ENCODE data around the gene PLCL2.
"Not testable (repeated sequence)": the region's sequence is repeated elsewhere in the genome, so short reads cannot be mapped to it uniquely, and the experiment has no call there.

Gene PLCL2

GRCh38 chr3:16937326-16937845, 52.6 kb downstream of the PLCL2 start:
- Mint-ChIP-seq H3K36me3 (peaks cover 2% of the 10 kb centered on the region), H3K4me3 (peak overlapping the region; percentile 66), H3K27me3 (no peaks in the 10 kb centered on the region), H3K4me1 (ENCODE audit: low read depth) (peaks cover 98% of the 10 kb centered on the region), H3K9me3 (ENCODE audit: low read depth) (no peaks in the 10 kb centered on the region), H3K27ac (peak overlapping the region; percentile 67)

- Mint-ChIP-seq H3K9me3 (ENCODE audit: low read depth) (no peaks in the 10 kb centered on the region), H3K4me3 (no peak overlapping the region), H3K27me3 (no peaks in the 10 kb centered on the region), H3K4me1 (ENCODE audit: low read depth) (peaks cover 89% of the 10 kb centered on the region), H3K27ac (peak overlapping the region; percentile 56), H3K36me3 (peaks cover 2% of the 10 kb centered on the region)
Observed at GRCh38 chr3:16940769-16941700, 56.3 kb downstream of the PLCL2 start.

GRCh38 chr3:16942955-16943354, 58.2 kb downstream of the PLCL2 start:
- H3K36me3 Mint-ChIP-seq = peaks cover 2% of the 10 kb centered on the region
- H3K4me3 Mint-ChIP-seq = no peak overlapping the region
- H3K27me3 Mint-ChIP-seq = no peaks in the 10 kb centered on the region
- peak overlapping the region; percentile 6 for H3K27ac Mint-ChIP-seq
- no peaks in the 10 kb centered on the region for H3K9me3 Mint-ChIP-seq (ENCODE audit: low read depth)
- H3K4me1 Mint-ChIP-seq (ENCODE audit: low read depth) = peaks cover 77% of the 10 kb centered on the region

DNA sequence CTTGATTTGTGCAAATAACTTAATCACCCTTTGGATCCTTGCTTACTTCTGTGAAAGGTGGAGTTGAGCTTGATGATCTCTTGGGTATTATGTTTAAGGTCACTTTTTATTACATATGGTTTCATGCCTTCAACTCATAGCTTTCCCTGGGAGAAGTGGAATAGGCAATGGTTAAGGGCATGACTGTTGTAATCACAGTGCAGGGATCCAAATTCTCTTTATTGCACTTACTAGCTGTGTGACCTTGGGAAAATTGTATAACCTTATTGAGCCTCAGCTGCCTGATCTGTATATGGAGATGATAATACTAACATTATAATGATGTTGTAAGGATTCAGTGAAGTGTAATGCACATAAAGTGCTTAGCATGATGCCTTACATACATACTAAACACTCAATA, 59.1 kb downstream of the PLCL2 start:
- H3K9me3 Mint-ChIP-seq (ENCODE audit: low read depth) = no peaks in the 10 kb centered on the region
- H3K4me3 Mint-ChIP-seq = no peak overlapping the region
- H3K27me3 Mint-ChIP-seq = no peaks in the 10 kb centered on the region
- peaks cover 77% of the 10 kb centered on the region for H3K4me1 Mint-ChIP-seq (ENCODE audit: low read depth)
- H3K36me3 Mint-ChIP-seq = peaks cover 2% of the 10 kb centered on the region
- H3K27ac Mint-ChIP-seq = no peak overlapping the region

DNA sequence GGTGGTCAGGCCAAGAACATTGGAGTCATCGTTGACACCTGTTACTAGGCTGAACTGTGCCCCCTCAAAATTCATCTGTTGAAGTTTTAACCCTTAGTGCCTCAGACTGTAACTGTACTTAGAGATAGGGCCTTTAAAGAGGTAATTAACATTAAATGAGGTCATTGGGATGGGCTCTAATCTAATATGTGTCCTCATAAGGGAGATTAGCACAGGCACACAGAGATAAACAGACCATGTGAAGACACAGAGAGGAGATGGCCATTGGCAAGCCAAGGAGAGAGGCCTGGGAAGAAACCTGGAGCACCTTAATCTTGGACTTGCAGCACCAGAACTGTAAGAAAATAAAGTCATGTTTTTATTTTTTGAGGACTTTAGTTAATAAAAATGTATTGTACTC, 59.6 kb downstream of the PLCL2 start:
- Mint-ChIP-seq H3K27me3 (no peaks in the 10 kb centered on the region), H3K36me3 (peaks cover 2% of the 10 kb centered on the region), H3K27ac (peak overlapping the region; percentile 36), H3K4me3 (no peak overlapping the region), H3K4me1 (ENCODE audit: low read depth) (peaks cover 77% of the 10 kb centered on the region), H3K9me3 (ENCODE audit: low read depth) (no peaks in the 10 kb centered on the region)

DNA sequence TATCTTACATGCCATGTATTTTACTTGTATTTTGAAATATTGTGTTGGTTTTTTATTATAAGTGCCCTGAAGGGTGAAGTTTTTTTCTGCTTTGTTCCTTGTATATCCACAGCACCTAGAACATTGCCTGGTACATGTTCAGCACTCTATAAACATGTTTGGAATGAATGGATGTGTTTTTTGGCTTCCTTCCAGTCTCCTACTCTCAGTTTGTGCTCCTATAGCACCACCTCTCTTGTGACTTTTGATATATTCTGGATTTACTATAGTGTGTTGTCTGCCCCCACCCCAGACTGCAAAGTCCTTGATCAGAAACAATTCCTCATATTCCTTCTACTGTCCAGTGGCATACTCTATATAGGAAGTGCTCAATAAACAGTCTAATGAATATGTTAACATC, 60.6 kb downstream of the PLCL2 start:
- Mint-ChIP-seq H3K36me3 (peaks cover 2% of the 10 kb centered on the region), H3K27ac (no peak overlapping the region), H3K27me3 (no peaks in the 10 kb centered on the region), H3K4me3 (no peak overlapping the region), H3K4me1 (ENCODE audit: low read depth) (peaks cover 77% of the 10 kb centered on the region), H3K9me3 (ENCODE audit: low read depth) (no peaks in the 10 kb centered on the region)

- Mint-ChIP-seq H3K27ac (no peak overlapping the region), H3K9me3 (ENCODE audit: low read depth) (no peaks in the 10 kb centered on the region), H3K27me3 (no peaks in the 10 kb centered on the region), H3K36me3 (no peaks in the 10 kb centered on the region), H3K4me3 (no peak overlapping the region), H3K4me1 (ENCODE audit: low read depth) (peaks cover 54% of the 10 kb centered on the region)
Observed at GRCh38 chr3:16950282-16950681, 65.5 kb downstream of the PLCL2 start.

- H3K27ac Mint-ChIP-seq = peak overlapping the region; percentile 0
- no peaks in the 10 kb centered on the region for H3K27me3 Mint-ChIP-seq
- H3K4me3 Mint-ChIP-seq = no peak overlapping the region
- no peaks in the 10 kb centered on the region for H3K9me3 Mint-ChIP-seq (ENCODE audit: low read depth)
- no peaks in the 10 kb centered on the region for H3K36me3 Mint-ChIP-seq
- peaks cover 50% of the 10 kb centered on the region for H3K4me1 Mint-ChIP-seq (ENCODE audit: low read depth)
Observed at GRCh38 chr3:16950845-16951244, 66.1 kb downstream of the PLCL2 start.

GRCh38 chr3:16957852-16958251, 73.1 kb downstream of the PLCL2 start:
- H3K4me3 Mint-ChIP-seq; H3K27me3 Mint-ChIP-seq; H3K27ac Mint-ChIP-seq; H3K9me3 Mint-ChIP-seq (ENCODE audit: low read depth): not testable (repeated sequence)
- Mint-ChIP-seq H3K4me1 (ENCODE audit: low read depth) (peaks cover 45% of the 10 kb centered on the region), H3K36me3 (peaks cover 15% of the 10 kb centered on the region)

GRCh38 chr3:16960125-16960524, 75.4 kb downstream of the PLCL2 start:
- Mint-ChIP-seq H3K4me3 (no peak overlapping the region), H3K9me3 (ENCODE audit: low read depth) (peaks cover 5% of the 10 kb centered on the region), H3K27ac (no peak overlapping the region), H3K36me3 (peaks cover 15% of the 10 kb centered on the region), H3K27me3 (no peaks in the 10 kb centered on the region), H3K4me1 (ENCODE audit: low read depth) (peaks cover 48% of the 10 kb centered on the region)

DNA sequence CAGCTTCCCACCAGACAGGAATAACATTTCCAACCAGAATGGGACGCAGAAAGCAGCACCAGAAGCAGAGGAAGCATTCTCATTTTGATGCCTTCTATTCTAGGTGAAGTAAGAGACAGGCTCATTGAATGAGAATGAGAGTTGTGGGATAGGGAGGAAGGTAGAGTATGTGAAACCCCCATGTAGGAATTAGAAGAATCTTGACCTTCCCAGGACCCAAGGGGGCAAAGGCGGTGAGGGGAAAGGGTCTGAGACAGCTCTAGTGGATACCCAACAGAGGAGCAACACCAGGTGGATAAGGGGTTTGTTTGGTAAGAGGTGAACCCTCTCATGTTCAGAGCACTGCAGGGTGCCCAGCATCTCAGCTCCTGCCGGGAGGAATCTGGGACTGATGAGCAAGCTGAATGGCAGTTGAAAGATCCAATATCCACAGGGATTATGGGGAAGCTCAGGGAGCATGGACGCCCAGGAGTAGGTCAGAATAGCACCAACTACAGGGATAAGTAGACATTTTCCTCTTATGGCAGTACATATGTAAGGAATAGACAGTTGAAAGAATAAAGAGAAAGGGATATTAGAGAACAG, 77.0 kb downstream of the PLCL2 start:
- H3K27me3 Mint-ChIP-seq = no peaks in the 10 kb centered on the region
- peaks cover 15% of the 10 kb centered on the region for H3K36me3 Mint-ChIP-seq
- H3K27ac Mint-ChIP-seq = peak overlapping the region; percentile 25
- no peak overlapping the region for H3K4me3 Mint-ChIP-seq
- H3K9me3 Mint-ChIP-seq (ENCODE audit: low read depth) = peaks cover 5% of the 10 kb centered on the region
- H3K4me1 Mint-ChIP-seq (ENCODE audit: low read depth) = peaks cover 48% of the 10 kb centered on the region

GRCh38 chr3:16975083-16975482, 90.3 kb downstream of the PLCL2 start:
- no peak overlapping the region for H3K4me3 Mint-ChIP-seq
- H3K4me1 Mint-ChIP-seq (ENCODE audit: low read depth) = peaks cover 58% of the 10 kb centered on the region

GRCh38 chr3:16978234-16978920, 93.6 kb downstream of the PLCL2 start:
- peak overlapping the region; percentile 35 for H3K27ac Mint-ChIP-seq
- H3K4me1 Mint-ChIP-seq (ENCODE audit: low read depth) = peaks cover 64% of the 10 kb centered on the region
- H3K9me3 Mint-ChIP-seq (ENCODE audit: low read depth) = no peaks in the 10 kb centered on the region
- H3K4me3 Mint-ChIP-seq = no peak overlapping the region
- peaks cover 7% of the 10 kb centered on the region for H3K36me3 Mint-ChIP-seq
- H3K27me3 Mint-ChIP-seq = no peaks in the 10 kb centered on the region

More at GRCh38 chr3:16975083-16975482, 90.3 kb downstream of the PLCL2 start:
- H3K9me3 Mint-ChIP-seq (ENCODE audit: low read depth) = peaks cover 11% of the 10 kb centered on the region
- H3K27me3 Mint-ChIP-seq = no peaks in the 10 kb centered on the region
- peaks cover 11% of the 10 kb centered on the region for H3K36me3 Mint-ChIP-seq
- no peak overlapping the region for H3K27ac Mint-ChIP-seq

DNA sequence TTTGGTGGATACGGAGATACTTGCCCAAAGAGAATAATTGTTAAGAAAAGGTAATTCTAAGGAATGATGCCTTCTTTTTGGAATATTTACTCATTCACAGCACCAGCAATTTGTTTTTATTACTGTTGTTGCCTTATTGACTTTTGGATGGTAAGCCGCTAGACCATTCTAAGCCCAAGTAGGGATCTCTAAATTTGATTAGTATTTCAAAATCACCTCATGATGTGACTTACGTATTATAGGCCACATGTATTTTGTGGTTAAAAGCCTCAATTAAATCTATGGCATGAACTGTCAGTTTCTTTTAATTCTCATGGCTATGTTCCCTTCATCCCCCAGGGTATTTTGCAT, 94.1 kb downstream of the PLCL2 start:
- Mint-ChIP-seq H3K4me3 (no peak overlapping the region), H3K27ac (peak overlapping the region; percentile 16), H3K36me3 (peaks cover 4% of the 10 kb centered on the region), H3K9me3 (ENCODE audit: low read depth) (no peaks in the 10 kb centered on the region), H3K27me3 (no peaks in the 10 kb centered on the region), H3K4me1 (ENCODE audit: low read depth) (peaks cover 61% of the 10 kb centered on the region)
